GM19463 (cell line): ENCODE data around the gene SFTA2.

Experiments
- ATAC-seq: cut with Tn5 transposase; IDR thresholded peaks from one replicate; pipeline ENCODE4 v1.9.1; 2021; ENCODE audit warnings: mild to moderate bottlenecking, moderate library complexity; ENCODE audit not compliant: unreplicated experiment

The SFTA2 gene

DNA sequence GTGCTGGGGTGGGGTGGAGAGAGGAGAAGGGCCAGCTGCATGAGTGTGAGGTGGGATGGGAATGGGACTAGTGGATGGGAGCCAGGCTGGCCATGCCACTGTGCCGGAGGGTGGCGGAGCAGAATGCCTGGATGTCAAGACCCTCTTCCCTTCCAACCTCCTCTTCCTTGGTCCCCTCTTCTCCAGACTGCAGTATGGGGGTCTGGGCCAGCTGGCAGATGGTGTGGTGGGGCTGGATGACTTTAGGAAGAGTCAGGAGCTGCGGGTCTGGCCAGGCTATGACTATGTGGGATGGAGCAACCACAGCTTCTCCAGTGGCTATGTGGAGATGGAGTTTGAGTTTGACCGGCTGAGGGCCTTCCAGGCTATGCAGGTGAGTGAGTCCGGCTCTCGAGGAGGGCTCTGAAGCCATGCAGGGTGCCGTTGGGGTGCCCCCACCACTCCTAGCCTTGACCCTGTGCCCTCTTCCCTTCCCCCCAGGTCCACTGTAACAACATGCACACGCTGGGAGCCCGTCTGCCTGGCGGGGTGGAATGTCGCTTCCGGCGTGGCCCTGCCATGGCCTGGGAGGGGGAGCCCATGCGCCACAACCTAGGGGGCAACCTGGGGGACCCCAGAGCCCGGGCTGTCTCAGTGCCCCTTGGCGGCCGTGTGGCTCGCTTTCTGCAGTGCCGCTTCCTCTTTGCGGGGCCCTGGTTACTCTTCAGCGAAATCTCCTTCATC lies 40.0 kb downstream of the SFTA2 start:
- no peak for ATAC-seq

DNA sequence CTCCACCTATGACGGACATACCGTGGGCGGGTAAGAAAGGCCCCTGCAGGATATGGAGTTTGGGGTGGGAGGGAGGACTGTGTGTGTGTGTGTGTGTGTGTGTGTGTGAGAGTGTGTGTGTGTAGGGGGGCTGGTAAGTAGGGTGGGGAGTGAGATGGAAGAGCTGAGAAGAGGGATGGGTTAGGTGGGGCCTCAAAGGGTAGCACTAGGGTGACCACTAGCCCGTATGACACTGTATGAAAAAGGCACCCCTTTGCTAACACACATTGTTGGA lies 40.6 kb downstream of the SFTA2 start:
- no peak for ATAC-seq

DNA sequence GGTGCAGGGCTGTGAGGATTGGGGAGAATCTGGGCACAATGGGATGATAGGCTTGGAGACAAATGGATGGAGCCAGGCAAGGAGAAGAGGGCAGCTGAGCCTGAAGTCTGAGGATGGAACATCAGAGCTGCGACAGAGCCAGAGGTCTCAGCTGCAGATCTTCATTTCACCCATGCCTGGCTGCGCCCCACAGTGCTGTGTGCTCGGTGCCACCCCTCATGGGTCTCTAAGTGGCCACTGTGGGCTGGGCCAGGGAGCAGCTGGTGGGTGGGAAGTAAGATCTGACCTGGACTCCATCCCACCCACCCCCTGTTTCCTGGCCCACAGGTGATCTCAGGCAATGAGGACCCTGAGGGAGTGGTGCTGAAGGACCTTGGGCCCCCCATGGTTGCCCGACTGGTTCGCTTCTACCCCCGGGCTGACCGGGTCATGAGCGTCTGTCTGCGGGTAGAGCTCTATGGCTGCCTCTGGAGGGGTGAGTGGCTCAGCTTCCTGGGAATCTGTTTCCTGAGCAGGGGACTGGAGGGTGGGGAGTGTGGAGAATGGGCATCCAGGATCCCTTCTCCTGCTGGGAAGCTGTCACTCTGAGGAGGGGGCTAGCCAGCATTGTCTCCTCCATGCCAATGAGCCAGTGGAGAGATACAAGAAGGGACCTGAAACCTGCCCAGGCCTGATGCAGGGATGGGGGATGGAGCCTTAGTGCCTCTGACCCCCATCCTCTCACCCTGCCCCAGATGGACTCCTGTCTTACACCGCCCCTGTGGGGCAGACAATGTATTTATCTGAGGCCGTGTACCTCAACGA lies 41.1 kb downstream of the SFTA2 start:
- ATAC-seq, result no peak

DNA sequence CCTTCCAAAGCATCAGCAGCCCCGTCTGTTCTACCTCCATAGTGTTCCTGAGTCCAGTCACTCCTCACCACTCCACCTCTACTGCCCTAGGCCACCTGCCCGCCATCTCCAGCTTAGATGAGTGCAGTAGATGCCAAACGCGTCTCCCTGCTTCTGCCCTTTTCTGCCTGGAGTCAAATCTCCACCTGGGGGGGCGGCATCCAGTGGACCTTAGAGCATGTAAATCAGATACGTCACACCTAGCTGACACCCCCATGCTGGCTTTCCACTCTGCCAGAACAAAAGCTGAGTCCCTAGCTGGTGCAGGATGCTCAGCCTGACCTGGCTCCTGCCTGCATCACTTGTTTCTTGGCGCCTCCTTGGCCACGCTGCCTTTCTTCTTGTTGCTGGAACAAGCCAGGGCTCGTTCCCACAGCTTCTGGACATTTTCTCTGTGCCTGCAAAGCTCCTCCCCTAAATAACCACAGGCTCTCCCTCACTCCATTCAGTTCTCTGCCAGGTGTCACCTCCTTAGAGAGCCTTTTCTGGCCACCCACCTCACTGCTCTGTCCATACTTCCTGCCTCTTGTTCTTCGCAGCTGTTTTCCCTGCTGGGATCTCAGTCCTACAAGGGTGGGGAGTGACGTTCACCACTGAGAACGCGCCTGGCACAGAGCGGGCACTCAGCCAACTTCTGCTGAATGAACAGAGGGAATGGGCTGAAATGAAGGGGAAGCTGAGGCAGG lies 41.9 kb downstream of the SFTA2 start:
- no peak for ATAC-seq

DNA sequence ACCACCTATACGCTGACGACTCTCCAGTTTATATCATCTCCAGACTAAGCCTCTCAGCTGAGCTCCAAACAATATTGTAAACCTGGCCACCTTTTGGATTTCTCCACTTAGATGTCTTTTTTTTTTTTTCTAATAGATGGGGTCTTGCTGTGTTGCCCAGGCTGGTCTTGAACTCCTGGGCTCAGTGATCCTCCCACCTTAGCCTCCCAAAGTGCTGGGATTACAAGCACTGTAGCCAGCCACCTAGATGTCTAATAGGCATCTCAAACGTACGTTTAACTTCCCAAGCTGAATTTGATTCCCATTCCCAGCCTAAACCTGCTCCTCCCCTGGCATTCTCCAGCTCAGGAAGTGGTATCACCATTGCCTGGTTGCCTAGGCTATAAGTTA lies 42.5 kb downstream of the SFTA2 start:
- ATAC-seq, result no peak

DNA sequence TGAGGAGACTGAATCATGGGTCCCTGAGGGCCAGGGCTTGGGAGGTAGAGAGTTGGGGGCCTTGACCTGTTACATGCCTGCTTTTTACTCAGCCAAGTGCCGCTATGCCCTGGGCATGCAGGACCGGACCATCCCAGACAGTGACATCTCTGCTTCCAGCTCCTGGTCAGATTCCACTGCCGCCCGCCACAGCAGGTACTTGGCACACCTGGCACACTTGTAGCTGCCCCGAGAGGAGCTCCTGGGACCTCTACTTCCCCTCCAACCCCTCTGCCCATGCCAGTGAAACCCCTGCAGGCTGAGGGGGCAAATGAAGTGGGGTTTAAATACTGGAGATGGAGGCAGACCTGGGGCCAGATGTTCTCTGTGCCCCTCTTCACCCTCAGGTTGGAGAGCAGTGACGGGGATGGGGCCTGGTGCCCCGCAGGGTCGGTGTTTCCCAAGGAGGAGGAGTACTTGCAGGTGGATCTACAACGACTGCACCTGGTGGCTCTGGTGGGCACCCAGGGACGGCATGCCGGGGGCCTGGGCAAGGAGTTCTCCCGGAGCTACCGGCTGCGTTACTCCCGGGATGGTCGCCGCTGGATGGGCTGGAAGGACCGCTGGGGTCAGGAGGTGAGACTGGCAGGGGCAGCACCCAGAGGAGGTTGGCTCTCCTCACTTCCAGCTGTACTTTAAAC lies 43.0 kb downstream of the SFTA2 start:
- ATAC-seq, result no peak

DNA sequence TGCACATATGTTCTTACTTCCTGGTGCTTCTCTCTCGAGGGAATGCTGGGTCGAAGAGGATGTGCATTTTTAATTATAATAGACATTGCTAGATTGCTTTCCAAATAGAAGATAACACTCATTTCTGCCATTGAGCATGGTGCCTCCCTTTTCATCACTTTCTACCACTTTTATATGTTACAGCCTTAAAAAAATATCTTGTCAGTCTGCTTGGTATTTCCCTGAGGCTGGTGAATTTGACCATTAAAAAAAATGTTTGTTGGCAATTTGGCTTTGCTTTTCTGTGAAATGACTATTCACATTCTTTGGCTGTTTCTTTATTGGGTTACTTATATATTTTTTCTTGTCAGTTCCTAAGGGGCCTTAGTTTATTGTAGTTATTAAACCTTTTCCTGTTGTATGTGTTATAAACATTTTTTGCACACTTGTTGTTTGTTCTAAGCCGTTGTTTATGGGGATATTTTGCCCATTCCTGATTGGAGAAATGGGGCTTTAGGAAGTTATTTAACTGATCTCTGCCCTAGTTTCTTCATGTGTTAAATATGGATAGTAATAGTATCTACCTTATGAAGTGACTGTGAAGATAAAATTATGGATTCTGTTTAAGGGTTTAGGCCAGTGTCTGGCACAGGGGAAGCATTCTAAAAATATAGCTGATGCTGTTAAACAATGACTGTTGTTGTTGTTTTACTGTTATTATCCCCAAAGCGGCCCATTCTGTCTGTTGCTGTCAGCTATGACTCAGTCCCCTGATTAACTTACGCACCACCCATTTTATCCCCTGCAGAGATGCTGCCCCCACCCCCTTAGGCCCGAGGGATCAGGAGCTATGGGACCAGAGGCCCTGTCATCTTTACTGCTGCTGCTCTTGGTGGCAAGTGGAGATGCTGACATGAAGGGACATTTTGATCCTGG lies 43.8 kb downstream of the SFTA2 start:
- ATAC-seq, result no peak

DNA sequence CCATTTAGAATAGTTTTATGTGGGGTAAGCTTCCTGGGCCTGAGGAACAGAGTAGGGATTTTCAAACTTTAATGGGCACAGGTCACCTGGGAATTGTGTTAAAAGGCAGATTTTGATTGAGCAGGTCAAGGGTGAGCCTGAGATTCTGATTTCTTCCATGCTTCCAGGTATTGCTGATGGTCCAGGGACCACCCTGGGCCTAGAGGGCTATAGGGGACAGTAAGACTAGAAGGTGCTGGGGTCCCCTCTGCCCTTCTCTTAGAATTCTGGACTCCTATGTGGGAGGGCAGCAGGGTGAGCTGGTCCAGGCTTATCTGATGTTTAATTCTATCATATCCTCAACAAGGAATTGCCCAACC lies 45.1 kb downstream of the SFTA2 start:
- no peak for ATAC-seq

DNA sequence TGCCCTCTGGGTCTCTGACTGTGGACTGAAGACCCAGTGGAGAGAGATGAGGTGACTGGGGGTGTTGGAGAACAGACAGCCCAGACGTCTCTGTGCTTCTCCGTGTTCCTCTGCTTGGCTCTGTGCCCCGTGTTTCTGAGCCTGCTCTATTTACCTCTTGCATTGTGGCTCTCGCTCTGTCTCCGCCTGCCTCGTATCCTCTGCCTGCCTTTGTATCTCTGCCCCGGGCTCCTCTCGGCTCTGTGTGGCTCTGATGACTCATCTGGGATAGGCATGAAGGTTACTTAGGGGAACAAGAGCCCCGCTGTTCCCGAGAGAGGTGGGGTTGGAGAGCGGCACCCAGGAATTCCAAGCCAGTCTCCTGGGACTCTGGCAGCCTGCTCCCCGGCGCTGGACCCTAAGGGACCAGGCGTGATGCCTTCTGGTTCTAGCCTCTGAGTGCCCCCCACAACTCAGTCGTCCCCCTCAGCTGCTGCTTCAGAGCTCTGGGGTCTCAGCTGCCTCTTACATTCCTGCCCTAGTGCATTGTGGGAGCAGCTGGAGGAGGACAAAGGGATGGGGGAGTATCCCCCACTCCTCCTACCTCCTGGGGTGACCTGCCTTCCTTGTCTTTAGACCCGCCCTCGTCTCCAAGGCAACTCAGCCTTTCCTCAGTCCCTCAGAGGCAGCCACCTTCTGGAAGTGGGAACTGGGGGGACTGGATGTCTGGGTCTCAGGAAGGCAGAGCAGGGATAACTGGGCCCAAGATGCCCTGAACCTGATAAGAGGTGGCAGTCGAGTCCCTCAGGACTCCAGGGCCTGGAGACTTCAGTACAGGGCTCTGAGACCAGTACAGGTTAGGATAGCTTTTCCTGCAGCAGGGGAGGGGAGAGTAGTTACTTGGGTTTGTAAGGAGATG lies 45.7 kb downstream of the SFTA2 start:
- no peak for ATAC-seq

DNA sequence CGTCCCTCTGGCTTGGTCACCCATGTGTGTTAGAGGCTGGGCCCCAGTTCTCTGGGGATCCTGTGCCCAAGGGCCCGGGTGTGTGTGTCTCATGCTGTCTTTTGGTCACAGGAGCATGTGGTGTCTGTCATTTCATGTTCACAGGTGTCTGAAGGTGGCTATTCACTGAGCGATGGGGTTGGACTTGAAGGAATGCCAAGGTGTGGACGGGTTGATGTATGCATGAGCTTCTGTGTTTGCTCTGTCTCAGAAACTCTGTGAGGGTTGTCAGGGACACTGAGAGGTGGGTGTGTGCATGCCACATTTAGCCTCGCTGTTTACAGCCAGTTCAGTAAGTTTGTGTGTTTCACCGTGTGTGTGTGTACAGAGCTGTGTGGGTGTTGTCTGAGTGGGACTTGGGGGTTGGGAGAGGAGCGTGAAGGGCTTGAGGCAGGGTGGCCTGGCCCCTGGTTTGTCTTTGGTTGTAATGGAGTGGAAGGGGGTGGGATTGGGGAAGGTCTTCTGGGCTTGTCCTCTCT lies 46.4 kb downstream of the SFTA2 start:
- ATAC-seq, result no peak

DNA sequence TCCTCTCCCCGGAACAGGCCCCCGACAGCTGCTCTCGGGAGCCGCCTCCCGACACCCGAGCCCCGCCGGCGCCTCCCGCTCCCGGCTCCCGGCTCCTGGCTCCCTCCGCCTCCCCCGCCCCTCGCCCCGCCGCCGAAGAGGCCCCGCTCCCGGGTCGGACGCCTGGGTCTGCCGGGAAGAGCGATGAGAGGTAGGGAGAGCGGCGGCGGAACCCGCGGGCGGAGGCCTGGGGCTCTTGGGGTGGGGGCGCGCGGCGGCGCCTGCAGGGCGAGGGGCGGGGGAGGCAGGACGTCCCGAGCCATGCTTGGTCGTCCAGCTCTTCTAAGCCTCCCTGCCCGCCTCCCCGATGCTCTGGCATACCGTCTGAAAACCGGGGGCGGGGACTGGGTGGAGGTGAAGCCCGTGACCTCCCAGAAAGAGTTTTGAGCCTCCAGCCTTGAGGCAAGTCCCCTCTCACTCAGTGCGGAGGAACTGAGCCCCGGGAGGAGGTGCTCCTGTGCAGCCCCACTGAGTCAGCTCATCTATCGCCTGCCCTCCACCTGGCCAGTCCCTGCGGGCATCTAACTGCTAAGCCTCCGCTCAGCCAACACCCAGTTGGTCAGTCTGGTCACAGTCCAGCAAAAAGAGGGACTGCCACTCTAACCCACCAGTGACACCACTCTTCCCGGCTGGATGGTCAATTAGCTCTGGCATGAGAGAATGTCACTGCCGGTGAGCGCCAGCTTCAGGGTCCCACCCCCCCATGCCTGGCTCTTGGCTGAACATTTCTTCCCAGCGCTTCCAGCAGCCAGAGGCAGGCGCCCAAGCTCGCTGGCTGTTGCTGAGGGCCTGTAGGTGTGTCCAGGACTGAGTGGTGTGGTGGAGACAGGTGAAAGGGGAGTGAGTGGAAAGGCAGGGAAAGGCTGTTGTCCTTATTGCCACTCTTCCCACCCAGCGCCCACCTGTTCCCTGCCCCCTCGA lies 47.2 kb downstream of the SFTA2 start:
- peak; percentile 34 for ATAC-seq

DNA sequence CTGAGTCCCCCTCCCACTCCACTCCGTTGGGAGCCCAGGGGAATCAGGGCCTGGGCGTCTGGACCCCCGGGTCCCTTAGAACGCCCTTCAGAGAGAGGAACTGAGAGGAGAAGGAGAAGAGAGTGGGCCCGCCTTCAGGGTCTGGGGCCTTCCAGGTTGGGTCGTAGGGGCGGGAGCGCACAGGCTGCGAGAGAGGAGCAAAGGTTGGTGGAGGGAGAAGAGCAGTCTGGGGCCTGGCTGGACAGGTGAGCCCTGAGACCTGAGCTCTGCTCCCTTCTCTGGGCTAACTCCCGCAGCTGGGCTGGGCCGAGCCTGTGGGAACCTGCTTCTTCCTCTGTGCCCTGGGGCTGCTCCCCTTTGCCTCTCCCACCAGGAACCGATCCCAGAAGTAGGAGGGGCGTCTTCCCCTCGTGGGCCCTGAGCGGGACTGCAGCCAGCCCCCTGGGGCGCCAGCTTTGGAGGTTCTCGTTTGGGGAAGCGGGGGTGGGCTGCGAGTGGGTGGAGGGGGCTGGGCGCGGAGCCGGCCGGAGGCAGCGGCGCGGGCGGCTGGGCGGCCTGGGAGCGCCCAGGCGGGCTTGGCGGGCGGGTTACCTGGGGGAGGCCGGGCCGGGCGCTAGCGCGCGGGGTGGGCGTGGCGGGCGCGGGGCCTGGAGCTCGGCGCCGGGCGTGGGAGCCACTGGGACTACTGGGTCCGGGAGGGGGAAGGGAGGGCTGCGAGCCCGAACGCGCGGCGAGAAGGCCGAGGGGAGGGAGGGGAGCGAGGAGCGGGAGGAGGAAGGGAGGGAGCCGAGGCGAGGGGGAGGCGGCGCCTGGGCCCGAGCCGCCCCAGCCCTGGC lies 48.1 kb downstream of the SFTA2 start, which contains the start of gene DDR1:
Gene DDR1 (plus strand): TSS at position 835 of the 836 bp plus-strand sequence. CDS start 4,211 bp downstream, outside the sequence.
- ATAC-seq, result peak; percentile 55

DNA sequence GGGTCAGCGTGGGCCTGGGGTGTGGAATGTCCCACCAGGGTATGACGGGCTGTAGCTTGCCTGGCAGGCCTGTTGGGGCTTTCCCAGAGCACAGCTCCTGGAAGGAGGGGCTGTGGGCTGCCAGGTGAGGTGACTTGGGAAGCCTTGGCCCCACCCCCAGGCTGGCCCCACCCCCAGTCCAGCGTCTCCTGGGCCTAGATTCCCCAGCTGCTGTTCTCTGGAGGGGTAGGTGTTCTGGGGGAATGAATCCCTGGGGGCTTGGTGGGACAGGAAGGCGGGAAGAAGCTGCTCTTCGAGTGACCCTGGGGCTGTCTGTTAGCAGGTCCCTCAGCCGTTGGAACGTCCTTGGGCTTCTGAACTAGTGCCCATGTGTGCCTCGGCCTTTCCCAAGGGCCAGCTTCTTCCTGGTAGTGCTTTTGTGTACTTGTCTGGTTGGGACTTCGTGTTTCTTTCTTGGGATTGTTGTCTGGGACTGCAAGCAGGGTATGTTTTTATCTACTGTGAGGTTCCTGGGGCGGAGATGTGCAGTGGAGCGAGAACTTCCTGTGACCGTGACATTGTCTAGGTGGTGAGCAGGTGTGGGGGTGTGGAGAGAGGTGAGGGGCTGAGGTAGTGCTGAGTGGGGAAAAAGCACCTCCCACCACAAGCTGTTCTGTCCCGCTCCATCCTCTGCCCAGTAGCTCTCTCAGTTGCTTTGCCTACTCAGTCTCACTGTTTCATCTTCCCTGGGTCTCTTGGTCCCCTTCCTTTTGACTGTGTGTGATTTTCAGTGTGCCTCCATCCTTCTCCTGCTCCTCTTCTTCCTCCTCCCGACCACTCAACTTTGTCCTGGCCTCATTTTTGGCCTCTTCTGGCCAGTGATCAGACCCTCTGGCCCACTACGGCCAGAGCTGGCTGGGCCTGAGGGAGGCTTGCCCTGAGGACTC lies 48.9 kb downstream of the SFTA2 start:
- no peak for ATAC-seq

DNA sequence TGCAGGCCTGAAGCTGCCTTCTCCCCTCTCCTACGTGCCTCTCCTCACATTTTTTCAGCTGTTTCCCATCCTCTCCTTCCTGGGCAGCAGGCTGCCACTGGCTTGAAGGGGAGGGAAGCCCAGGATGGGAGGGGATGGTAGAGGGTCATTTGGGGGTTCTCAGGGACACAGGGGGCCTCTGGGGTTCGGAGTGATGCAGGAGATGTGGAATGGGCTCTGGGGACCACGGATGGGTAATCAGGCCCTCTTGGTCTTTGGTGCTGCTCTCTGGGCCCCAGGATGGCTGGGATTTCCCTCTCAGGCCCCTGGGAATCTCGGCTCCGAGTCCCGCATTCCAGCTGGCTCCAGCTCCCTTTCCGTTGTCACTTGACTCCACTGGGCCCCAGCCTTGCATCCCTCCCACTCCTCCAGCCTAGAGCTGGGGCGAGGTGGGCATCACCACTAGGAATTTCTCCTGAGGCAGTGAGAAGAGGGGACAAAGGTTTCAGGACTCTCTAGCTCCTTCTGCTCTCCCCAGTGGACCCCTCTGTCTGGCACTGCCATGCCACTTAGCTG lies 49.7 kb downstream of the SFTA2 start:
- ATAC-seq, result no peak

DNA sequence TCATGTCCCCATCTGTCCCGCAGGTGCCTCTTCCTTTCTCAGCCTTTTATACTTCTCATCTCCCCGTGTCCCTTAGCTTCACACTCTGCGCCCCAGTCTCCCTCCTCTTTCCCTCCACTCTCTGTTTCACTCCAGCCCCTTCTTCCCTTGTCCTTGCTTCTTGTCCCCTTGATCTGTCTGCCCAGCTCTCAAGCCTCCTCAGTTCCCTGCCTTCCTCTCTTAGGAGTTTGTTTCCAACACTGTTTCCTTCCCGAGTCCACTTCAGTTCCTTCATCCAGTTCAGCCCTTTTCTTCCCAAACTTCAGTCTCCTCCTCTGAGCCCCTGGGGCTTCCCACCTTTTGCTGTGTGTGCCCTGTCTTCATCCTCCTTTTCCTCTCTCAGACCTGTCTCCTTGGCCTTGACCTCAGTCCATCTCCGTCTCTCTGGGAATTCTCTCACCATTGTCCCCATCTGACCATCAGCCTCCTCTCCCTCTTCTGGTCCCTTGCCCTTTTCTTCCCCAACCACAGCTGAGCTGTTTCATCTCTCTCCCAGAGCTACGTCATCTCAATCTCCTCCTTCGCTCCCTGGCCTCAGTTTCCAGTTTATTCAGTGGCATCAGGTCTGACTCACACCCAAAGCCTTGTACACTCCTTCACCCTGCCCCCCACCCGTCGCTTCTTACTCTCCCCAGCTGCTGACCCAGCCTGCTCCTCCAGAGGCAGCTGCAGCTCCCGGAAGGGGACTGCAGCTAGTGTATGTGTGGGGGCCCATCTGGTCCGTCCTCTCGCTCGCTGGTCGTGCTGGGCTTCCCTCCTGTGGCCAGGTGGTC lies 50.4 kb downstream of the SFTA2 start:
- ATAC-seq, result no peak
